GM18909 (cell line): ENCODE measurements around the gene TMEM217.
"Not testable (repeated sequence)": the region's sequence is repeated elsewhere in the genome, so short reads cannot be mapped to it uniquely, and the experiment has no call there.

ENCODE experiments used
- ATAC-seq: cut with Tn5 transposase; IDR thresholded peaks from one replicate; pipeline ENCODE4 v1.9.1; 2021; ENCODE audit warnings: mild to moderate bottlenecking; ENCODE audit not compliant: unreplicated experiment, poor library complexity

Gene TMEM217

DNA sequence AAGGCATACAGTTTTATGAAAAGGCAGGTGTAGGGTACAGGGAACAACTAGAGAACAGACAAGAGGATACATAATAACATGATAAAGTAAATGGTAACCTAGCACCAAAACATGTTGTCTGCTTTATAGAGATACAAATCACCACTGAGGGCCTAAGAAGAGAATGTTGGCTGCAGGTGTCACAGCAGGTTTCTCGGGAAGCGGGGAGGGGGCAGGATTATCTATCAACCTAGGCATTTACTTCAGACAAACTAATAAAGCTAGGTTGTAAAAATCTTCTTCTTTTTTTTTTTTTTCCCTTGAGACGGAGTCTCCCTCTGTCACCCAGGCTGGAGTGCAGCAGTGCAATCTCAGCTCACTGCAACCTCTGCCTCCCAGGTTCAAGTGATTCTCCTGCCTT is 65.3 kb downstream of the TMEM217 start:
- no peak for ATAC-seq

DNA sequence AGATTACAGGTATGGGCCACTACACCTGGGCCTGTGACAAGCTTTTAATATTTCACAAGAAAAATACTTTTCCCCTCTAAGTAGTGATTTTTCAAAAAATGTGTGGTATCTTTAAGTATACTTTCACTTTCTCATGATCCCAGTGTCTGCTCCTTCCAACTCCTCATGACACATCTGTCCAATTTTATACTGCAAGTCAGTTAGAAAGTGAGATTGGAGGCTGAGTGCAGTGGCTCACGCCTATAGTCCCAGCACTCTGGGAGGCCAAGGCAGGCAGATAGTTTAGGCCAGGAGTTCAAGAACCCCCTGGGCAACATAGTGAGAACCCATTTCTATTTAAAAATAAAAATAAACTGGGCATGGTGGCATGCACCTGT is 67.8 kb downstream of the TMEM217 start:
- ATAC-seq: no peak

DNA sequence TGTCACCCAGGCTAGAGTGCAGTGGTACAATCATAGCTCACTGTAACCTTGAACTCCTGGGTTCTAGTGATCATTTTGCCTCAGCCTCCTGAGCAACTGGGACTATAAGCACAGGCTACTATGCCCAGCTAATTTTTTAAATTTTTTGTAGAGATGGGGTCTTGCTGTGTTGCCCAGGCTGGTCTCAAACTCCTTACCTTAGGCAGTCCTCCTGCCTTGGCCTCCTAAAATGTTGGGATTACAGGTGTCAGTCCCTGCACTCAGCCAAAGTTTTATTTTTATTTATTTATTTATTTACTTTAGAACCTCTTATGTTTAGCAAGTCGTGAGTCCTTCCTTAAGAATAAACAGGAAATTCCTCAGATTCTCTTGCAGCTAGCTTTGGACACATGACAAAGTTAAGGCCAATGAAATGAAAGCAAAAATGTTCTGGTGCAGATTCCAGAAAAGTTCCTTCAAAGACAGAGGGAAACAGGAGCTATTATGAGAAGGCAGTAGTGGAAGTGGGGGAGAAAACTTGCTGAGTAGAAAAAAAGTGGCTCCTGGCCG is 68.9 kb downstream of the TMEM217 start:
- ATAC-seq: no peak

- no peak for ATAC-seq
These were observed 70.5 kb downstream of the TMEM217 start for GRCh38 chr6:37187321-37188022.

DNA sequence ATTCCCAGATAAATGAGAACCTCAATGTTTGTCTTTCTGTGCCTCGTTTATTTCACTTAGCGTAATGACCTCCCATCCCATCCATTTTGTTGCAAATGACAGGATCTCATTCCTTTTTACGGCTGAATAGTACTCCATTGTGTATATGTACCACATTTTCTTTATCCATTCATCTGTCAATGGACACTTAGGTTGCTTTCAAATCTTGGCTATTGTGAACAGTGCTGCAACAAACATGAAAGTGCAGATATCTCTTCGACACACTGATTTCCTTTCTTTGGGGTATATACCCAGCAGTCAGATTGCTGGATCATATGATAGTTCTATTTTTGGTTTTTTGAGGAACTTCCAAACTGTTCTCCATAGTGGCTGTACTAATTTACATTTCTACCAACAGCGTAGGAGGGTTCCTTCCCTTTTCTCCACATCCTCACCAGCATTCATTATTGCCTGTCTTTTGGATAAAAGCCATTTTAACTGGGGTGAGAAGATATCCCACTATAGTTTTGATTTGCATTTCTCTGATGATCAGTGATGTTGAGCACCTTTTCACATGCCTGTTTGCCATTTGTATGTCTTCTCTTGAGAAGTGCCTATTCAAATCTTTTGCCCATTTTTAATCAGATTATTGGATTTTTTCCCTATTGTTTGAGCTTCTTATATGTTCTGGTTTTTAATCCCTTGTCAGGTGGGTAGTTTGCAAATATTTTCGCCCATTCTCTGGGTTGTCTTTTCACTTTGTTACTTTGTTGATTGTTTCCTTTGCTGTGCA is 71.8 kb downstream of the TMEM217 start:
- not testable (repeated sequence) for ATAC-seq

DNA sequence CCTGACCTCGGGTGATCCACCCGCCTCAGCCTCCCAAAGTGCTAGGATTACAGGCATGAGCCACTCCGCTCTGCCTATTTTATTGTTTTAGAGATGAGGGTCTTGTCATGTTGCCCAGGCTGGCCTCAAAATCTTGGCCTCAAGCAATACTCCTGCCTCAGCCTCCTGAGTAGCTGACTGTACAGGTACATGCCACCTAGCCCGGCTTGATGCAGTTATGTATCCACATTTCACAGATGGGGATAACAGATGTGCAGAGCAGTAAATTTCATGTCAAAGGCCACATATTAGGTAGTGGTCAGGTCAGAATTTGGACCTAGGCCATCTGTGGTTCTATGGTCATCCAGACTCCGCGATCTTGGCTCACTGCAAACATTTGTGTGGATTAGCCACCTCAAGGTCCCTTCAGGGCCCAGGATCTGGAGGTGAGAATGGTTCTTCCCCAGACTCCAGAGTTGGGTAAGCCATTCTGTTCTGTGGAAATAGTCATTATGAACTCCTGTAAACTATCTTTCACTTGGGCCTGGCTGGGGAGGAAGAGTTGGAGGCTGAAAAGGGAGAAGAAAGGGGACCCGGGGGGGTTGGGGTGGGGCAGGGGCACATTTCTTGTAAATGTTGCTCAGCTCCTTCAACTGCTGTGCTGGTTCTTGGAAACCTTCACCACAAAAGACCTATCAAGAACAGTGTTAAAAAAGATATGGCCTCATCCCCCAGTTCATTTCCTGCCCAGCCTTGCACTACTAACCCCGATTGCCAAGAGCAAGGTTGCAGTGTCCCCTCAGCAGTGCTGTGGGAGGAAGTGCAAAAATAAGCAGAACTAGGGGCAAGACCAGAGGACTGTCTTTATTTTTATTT is 75.0 kb downstream of the TMEM217 start:
- no peak for ATAC-seq

DNA sequence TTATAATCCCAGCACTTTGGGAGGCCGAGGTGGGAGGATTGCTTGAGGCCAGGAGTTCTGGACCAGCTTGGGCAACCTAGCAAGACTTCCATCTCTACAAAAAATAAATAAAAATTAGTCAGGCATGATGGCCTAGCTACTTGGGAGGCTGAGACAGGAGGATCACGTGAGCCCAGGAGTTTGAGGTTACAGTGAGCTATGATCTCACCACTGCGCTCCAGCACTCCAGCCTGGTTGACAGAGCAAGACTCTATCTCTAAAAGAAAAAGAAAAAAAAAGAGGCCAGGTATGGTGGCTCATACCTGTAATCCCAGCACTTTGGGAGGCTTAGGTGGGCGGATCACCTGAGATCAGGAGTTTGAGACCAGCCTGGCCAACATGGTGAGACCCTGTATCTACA is 77.3 kb downstream of the TMEM217 start:
- not testable (repeated sequence) for ATAC-seq

DNA sequence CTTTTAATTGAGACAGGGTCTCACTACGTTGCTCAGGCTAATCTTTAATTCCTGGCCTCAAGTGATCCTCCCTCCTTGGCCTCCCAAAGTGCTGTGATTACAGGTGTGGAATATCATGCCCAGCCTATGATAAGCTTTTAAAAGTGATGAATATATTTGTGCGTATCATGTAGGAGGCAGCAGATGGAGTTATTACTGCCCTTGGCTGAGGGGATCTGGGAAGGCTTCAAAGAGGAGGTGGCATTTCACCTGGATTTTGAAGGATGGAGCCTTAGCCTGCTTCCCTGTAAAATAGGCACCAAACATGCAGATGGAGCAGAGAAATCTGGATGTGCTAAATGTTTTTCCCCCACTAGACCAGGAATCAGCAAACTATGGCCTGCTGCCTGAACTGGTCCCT is 77.9 kb downstream of the TMEM217 start:
- ATAC-seq: no peak

- ATAC-seq: no peak
These were observed 79.9 kb downstream of the TMEM217 start for GRCh38 chr6:37177935-37178517.

GRCh38 chr6:37177077-37177934 is 80.6 kb downstream of the TMEM217 start:
- no peak for ATAC-seq

- no peak for ATAC-seq
These were observed 81.5 kb downstream of the TMEM217 start for GRCh38 chr6:37176268-37177076.

- peak; percentile 56 for ATAC-seq
These were observed 82.3 kb downstream of the TMEM217 start for GRCh38 chr6:37175332-37176267.

DNA sequence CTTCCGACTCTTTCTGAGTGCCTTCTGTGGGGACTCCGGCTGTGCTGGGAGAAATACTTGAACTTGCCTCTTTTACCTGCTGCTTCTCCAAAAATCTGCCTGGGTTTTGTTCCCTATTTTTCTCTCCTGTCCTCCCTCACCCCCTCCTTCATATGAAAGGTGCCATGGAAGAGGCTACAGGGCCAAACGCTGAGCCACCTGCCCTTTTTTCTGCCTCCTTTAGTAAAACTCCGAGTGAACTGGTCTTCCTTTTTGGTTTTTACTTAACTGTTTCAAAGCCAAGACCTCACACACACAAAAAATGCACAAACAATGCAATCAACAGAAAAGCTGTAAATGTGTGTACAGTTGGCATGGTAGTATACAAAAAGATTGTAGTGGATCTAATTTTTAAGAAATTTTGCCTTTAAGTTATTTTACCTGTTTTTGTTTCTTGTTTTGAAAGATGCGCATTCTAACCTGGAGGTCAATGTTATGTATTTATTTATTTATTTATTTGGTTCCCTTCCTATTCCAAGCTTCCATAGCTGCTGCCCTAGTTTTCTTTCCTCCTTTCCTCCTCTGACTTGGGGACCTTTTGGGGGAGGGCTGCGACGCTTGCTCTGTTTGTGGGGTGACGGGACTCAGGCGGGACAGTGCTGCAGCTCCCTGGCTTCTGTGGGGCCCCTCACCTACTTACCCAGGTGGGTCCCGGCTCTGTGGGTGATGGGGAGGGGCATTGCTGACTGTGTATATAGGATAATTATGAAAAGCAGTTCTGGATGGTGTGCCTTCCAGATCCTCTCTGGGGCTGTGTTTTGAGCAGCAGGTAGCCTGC is 83.2 kb downstream of the TMEM217 start:
- no peak for ATAC-seq

DNA sequence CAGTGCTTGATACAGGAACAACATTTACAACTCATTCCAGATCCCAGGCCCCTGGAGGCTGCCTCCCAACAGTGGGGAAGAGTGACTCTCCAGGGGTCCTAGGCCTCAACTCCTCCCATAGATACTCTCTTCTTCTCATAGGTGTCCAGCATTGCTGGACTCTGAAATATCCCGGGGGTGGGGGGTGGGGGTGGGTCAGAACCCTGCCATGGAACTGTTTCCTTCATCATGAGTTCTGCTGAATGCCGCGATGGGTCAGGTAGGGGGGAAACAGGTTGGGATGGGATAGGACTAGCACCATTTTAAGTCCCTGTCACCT is 83.8 kb downstream of the TMEM217 start:
- ATAC-seq: no peak

GRCh38 chr6:37173493-37174195 is 84.3 kb downstream of the TMEM217 start:
- no peak for ATAC-seq

DNA sequence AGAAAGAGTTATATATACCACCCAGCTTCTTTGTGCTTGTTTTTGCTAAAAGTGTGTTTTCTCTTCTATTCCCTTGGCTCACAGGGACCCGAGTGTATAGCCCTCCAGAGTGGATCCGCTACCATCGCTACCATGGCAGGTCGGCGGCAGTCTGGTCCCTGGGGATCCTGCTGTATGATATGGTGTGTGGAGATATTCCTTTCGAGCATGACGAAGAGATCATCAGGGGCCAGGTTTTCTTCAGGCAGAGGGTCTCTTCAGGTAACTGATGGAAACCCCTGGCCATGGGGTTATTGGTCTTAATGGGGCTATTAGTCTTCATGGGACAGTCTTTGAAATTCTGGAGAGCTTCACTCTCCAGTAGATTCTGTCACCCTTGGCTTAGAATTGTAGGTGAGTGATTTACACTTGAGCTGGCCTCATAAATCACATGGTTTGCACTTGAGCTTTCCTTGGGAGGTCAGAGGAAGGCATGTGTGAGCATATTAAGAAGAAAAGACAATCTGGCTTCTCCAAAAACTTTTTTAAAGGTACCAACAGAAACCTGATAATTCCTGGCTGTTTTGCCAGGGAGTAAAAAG is 84.9 kb downstream of the TMEM217 start:
- no peak for ATAC-seq
